SK-N-SH (cell line): ENCODE results near the gene NDOR1. TPM values are rescaled to one million over a fixed set of nuclear protein-coding genes. Genes with fewer than 3 reads are reported as not detected.
A peak's percentile ranks its signal among the peaks of the same experiment; 100 is the strongest.

Experiments
- CTCF ChIA-PET: fragments of 300-600, 350-600 bp; formaldehyde crosslinking; extraction: SDS; loops from one replicate; lab custom pipeline; 2021; lab: Yijun Ruan, JAX
- POLR2A ChIA-PET: fragments of 350-600 bp; sonication (Branson Sonifier 250); formaldehyde crosslinking; extraction: SDS; loops from one replicate; lab custom pipeline; 2020; ENCODE audit warnings: antibody characterized with exemption, inconsistent platforms; lab: Yijun Ruan, JAX
- DNase-seq: peaks from one replicate; pipeline ENCODE4 v3.0.0; 2012
- H2AFZ ChIP-seq: fragments of 200-600 bp; sonication (generic); 2 replicates; pipeline ENCODE4 v1.8.1; 2016; ENCODE audit warnings: antibody characterized with exemption, mild to moderate bottlenecking, low read depth
- H3F3A ChIP-seq: fragments of 200-600 bp; sonication (generic); replicated peaks from 2 replicates; pipeline ENCODE3; 2016; ENCODE audit warnings: antibody characterized with exemption, mild to moderate bottlenecking; ENCODE audit not compliant: insufficient read depth
- H3K27ac ChIP-seq, 2 experiments: fragments of 200-500 bp in 1 of 2; fragments of 200-600 bp in 1 of 2; sonication (Bioruptor generic) in 1 of 2; sonication (generic), shearing (Covaris generic) in 1 of 2; 2 replicates each; pipeline versions ENCODE4 v1.5.1 to v1.6.1; 2014 to 2016; ENCODE audit warnings: low read depth in 2 of 2, inconsistent platforms in 1 of 2, low read length in 1 of 2, mild to moderate bottlenecking in 1 of 2, mixed read lengths in 1 of 2
- H3K27me3 ChIP-seq: fragments of 200-600 bp; sonication (generic), shearing (Covaris generic); 2 replicates; pipeline ENCODE4 v1.6.1; 2016; ENCODE audit warnings: mixed run types; ENCODE audit not compliant: insufficient read depth
- H3K36me3 ChIP-seq, 2 experiments: fragments of 200-500 bp in 1 of 2; fragments of 200-600 bp in 1 of 2; sonication (Bioruptor generic) in 1 of 2; sonication (generic) in 1 of 2; replicated peaks in 1 of 2; 2 replicates each; pipeline versions ENCODE3 to v1.5.1; 2014 to 2016; ENCODE audit warnings: low read length in 1 of 2, mild to moderate bottlenecking in 1 of 2; ENCODE audit not compliant: insufficient read depth in 2 of 2, control insufficient read depth in 1 of 2
- H3K4me1 ChIP-seq, 2 experiments: fragments of 200-500 bp in 1 of 2; fragments of 200-600 bp in 1 of 2; sonication (Bioruptor generic) in 1 of 2; sonication (generic), shearing (Covaris generic) in 1 of 2; 2 replicates each; pipeline versions ENCODE4 v1.5.1 to v1.6.1; 2014 to 2016; ENCODE audit warnings: low read depth in 1 of 2, low read length in 1 of 2, mixed run types in 1 of 2; ENCODE audit not compliant: insufficient read depth in 2 of 2, control insufficient read depth in 1 of 2
- H3K4me2 ChIP-seq: fragments of 200-600 bp; sonication (generic), shearing (Covaris generic); 2 replicates; pipeline ENCODE4 v1.6.1; 2017; ENCODE audit warnings: mixed run types
- H3K4me3 ChIP-seq, 2 experiments: fragments of 200-500 bp in 1 of 2; fragments of 200-600 bp in 1 of 2; sonication (Bioruptor generic) in 1 of 2; sonication (generic), shearing (Covaris generic) in 1 of 2; 2 replicates each; pipeline versions ENCODE4 v1.5.1 to v1.8.1; 2014 to 2016; ENCODE audit warnings: low read depth in 2 of 2, inconsistent platforms in 1 of 2, low read length in 1 of 2, mild to moderate bottlenecking in 1 of 2, mixed read lengths in 1 of 2, moderate library complexity in 1 of 2
- H3K79me2 ChIP-seq: fragments of 200-600 bp; sonication (generic); 2 replicates; pipeline ENCODE4 v1.8.1; 2017; ENCODE audit warnings: mild to moderate bottlenecking; ENCODE audit not compliant: insufficient read depth
- H3K9ac ChIP-seq: fragments of 200-600 bp; sonication (generic); 2 replicates; pipeline ENCODE4 v1.6.1; 2017; ENCODE audit warnings: mixed run types
- H3K9me2 ChIP-seq: fragments of 200-600 bp; sonication (generic); 2 replicates; pipeline ENCODE4 v1.6.1; 2017; ENCODE audit warnings: mixed run types
- H3K9me3 ChIP-seq: fragments of 200-600 bp; sonication (generic); 2 replicates; pipeline ENCODE4 v1.6.1; 2017; ENCODE audit warnings: mixed run types, mild to moderate bottlenecking, moderate library complexity
- H4K20me1 ChIP-seq: fragments of 200-600 bp; sonication (generic); 2 replicates; pipeline ENCODE4 v1.6.1; 2017; ENCODE audit warnings: mild to moderate bottlenecking, mixed run types; ENCODE audit not compliant: insufficient read depth
- CHD2 ChIP-seq: fragments of 150-350 bp; IDR thresholded peaks from 2 replicates; pipeline ENCODE4 v1.6.1; 2018; ENCODE audit warnings: low read length; ENCODE audit not compliant: partially characterized antibody
- CTCF ChIP-seq: fragments of 200-600 bp; sonication (generic); IDR thresholded peaks from 2 replicates; pipeline ENCODE4 v1.6.1; 2017; ENCODE audit warnings: antibody characterized with exemption, mild to moderate bottlenecking, moderate library complexity
- MEF2A ChIP-seq: IDR thresholded peaks from 2 replicates; pipeline ENCODE4 v1.4.0; 2012; ENCODE audit warnings: low read depth, borderline replicate concordance
- NFIC ChIP-seq: IDR thresholded peaks from 2 replicates; pipeline ENCODE4 v1.4.0; 2012; ENCODE audit warnings: borderline replicate concordance
- POLR2AphosphoS5 ChIP-seq: IDR thresholded peaks from 2 replicates; pipeline ENCODE4 v1.6.1; 2012; ENCODE audit warnings: low read depth, low read length
- RAD21 ChIP-seq: IDR thresholded peaks from 2 replicates; pipeline ENCODE4 v1.6.1; 2012; ENCODE audit warnings: mild to moderate bottlenecking, low read length
- RFX5 ChIP-seq: IDR thresholded peaks from 2 replicates; pipeline ENCODE4 v1.6.1; 2012; ENCODE audit warnings: mild to moderate bottlenecking, improper control_type of control experiment, low read length
- SIN3A ChIP-seq: IDR thresholded peaks from 2 replicates; pipeline ENCODE4 v1.6.1; 2012; ENCODE audit warnings: low read depth, mild to moderate bottlenecking, low read length, moderate library complexity, borderline replicate concordance
- SMC3 ChIP-seq: IDR thresholded peaks from 2 replicates; pipeline ENCODE4 v1.6.1; 2012; ENCODE audit warnings: low read depth, low read length, improper control_type of control experiment
- USF1 ChIP-seq: IDR thresholded peaks from 2 replicates; pipeline ENCODE4 v1.4.0; 2012; ENCODE audit warnings: low read depth, borderline replicate concordance
- YY1 ChIP-seq: IDR thresholded peaks from 2 replicates; pipeline ENCODE4 v1.4.0; 2012; ENCODE audit warnings: low read depth, mild to moderate bottlenecking
- ZBTB33 ChIP-seq: IDR thresholded peaks from 2 replicates; pipeline ENCODE4 v1.4.0; 2012; ENCODE audit warnings: low read depth, borderline replicate concordance
- whole genome bisulfite sequencing: methylation state at CpG from one replicate; pipeline ENCODE4 v1.1.6; 2017; ENCODE audit warnings: low lambda C conversion rate; 5-methylcytosine and 5-hydroxymethylcytosine counted together
- polyA plus RNA-seq, 3 experiments: library from polyadenylated mRNA; depleted of rRNA; stranded (reverse); fragments of >200 nt; gene quantifications; 2 replicates each; pipeline ENCODE4 v1.2.3, GENCODE V29; 2012
- TF ChIP-seq, protein P1 (sequence below): fragments of 150-350 bp; IDR thresholded peaks from 2 replicates; pipeline ENCODE4 v1.6.1; 2017; ENCODE audit warnings: antibody characterized with exemption, low read length, low read depth, borderline replicate concordance

NDOR1 gene
- polyA plus RNA-seq, 1 of the 3 experiments (the other 2 are of a cell fraction): 8.6 TPM

DNA sequence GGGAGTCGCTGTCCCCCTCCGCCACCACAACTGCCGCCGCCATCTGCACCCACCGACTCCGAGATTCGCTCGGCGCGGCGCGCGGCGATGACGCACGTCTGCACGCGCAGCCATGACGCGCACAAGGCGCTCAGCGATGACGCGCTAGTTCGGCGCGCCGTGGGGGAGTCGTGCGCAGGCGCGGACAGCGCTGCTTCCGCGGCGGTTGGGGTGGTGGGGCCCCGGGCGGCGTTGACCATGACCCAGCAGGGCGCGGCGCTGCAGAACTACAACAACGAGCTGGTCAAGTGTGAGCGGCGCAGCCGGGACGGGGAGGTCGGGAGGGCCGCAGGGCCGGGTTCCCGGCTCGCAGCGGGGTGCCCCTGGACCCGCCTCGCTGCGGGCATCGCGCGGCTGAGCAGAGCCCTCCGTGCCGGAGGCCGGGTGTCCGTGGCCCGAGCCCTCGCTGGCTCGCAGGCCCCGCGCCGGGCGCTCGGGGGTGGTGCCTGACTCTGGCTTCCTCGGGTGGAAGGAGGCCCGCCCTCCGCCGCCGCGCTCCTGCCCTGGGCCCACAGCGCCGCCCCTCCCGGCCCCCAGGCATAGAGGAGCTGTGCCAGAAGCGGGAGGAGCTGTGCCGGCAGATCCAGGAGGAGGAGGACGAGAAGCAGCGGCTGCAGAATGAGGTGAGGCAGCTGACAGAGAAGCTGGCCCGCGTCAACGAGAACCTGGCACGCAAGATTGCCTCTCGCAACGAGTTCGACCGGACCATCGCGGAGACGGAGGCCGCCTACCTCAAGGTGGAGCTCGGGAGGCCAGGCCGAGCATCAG lies 16.8 kb upstream of the NDOR1 start, which contains the start of the genes ANAPC2 and SSNA1 (continued):
- TF ChIP-seq ZBTB33 (no peak), POLR2AphosphoS5 (peak; percentile 87), CHD2 (peak; percentile 86), YY1 (peak; percentile 83), RAD21 (peak; percentile 53), RFX5 (no peak), SMC3 (peak; percentile 35), SIN3A (peak; percentile 95; the same call in 1 of the 2 replicates), NFIC (peak; percentile 33; the same call in 1 of the 2 replicates), MEF2A (no peak), USF1 (no peak)
- TF ChIP-seq, protein P1, sequence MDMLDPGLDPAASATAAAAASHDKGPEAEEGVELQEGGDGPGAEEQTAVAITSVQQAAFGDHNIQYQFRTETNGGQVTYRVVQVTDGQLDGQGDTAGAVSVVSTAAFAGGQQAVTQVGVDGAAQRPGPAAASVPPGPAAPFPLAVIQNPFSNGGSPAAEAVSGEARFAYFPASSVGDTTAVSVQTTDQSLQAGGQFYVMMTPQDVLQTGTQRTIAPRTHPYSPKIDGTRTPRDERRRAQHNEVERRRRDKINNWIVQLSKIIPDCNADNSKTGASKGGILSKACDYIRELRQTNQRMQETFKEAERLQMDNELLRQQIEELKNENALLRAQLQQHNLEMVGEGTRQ: no peak

- Histone ChIP-seq H2AFZ (no peak overlapping the region), H3K4me2 (peak overlapping the region; percentile 99), H3K4me3 (peak overlapping the region; percentile 71 to 84), H3K36me3 (peaks cover 3 to 32% of the 10 kb centered on the region in 2 experiments), H3K4me1 (peaks cover 12 to 33% of the 10 kb centered on the region in 2 experiments; a peak in 3 of 4 replicates), H3K79me2 (peaks cover 64% of the 10 kb centered on the region), H3K9ac (peak overlapping the region; percentile 85), H4K20me1 (peaks cover 34% of the 10 kb centered on the region), H3K27me3 (no peaks in the 10 kb centered on the region), H3K9me3 (no peaks in the 10 kb centered on the region), H3K9me2 (no peaks in the 10 kb centered on the region), H3K27ac (peak overlapping the region; percentile 91 to 95), H3F3A (peaks cover 16% of the 10 kb centered on the region)
- POLR2A ChIA-PET: interaction anchor here (0.7 to 2.7 kb wide), 8 partner anchors 9 to 60 kb away, joined by 3 to 20 read pairs (median 6); partner anchors contain the start of genes GRIN1, NDOR1, RNF224 and TMEM203
- WGBS: 33% methylated on average over 18 of the region's 23 CpGs
- TF ChIP-seq CTCF: 0 out of 2 replicates have a peak, but pooled peaks have one; percentile 2
- TF ChIP-seq YY1: no peak
- CTCF ChIA-PET: interaction anchor here (0.8 to 3.5 kb wide), 21 partner anchors 8 to 347 kb away, joined by 3 to 24 read pairs (median 4); partner anchors contain the start of genes CYSRT1, LRRC26, NDOR1 and RNF224
- peak; percentile 72 for DNase-seq
These were observed 15.9 kb upstream of the NDOR1 start for GRCh38 chr9:137189297-137190295.
